ENCODE results near the gene THY1.
"Not testable (repeated sequence)": the region's sequence is repeated elsewhere in the genome, so short reads cannot be mapped to it uniquely, and the experiment has no call there.

Gene THY1

DNA sequence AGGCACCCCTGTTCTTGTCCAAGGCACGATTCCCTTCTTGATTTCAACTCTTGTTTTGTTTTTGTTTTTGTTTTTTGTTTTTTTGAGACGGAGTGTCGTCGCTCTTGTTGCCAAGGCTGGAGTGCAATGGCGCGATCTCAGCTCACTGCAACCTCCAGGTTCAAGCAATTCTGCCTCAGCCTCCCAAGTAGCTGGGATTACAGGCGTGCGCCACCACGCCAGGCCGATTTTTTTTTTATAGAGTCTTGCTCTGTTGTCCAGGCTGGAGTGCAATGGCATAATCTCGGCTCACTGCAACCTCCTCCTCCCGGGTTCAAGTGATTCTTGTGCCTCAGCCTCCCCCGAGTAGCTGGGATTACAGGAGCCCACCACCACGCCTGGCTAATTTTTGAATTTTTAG lies 40.5 kb downstream of the THY1 start:
- DNase-seq (ENCODE audit: low read depth in 2 of 2): not testable (repeated sequence)

DNA sequence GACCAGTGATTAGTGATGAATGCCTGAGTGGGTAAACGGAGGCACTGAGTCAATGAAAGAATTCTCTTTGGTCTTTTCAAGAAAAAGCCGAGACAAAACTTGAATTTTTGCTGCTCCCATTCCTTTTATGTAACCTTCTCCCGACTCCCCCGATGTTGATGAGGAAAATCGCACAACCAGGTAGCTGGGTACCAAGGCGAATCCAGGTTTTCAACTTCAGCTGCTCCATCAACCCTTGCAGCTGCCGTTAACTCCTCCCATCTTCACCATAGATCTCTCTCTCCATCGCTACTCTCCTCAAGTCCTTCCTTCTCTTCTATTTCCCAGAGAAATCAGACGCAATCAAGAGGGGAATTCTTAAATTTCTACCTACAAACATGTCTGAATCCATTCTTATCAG lies 40.9 kb downstream of the THY1 start:
- no peak for DNase-seq (ENCODE audit: low read depth in 2 of 2)

DNA sequence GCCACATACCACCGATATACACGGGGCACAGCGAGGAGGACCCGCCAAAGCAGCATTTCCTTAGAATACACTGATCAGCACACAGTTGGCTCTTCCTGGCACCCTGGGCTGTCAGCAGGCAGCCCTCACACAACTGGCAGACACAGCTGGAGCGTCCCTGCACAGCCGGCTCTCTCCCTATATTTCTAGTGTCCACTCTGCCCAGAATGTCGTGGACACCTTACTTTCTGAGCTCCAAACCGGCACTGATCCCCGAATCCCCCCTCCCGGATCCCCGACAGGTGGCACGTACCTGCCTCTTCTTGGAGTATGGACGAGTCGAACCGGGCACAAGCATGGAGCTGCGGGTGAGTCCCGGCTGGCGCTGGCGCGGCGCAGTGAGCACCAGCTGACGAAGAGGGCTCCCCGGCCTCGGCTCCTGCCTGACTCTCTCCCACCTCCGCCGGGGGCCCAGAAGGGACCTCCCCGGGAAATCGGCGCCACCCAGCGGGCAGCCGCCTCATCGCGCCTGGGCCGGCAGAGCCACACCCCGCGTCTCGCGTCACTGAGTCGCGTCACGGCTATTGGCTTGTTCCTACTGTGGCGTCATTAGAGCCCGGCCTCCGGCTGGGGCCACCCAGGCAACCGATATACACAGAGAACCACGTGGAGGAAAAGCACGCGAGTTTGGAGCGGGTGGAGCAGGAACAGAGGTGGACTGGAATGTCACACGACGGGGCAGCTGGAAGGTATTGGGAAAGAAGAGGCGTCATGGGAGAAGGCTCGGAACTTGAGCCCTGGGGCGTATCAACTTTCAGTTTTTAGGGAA lies 41.6 kb downstream of the THY1 start, which contains the start of gene USP2:
Gene USP2, minus strand, starts transcription at position 510 of the 808 bp plus-strand sequence. CDS start 8,210 bp downstream, outside the sequence.
- DNase-seq (ENCODE audit: low read depth in 2 of 2): peak; percentile 93 to 94

- DNase-seq (ENCODE audit: low read depth in 2 of 2): no peak
Measured at GRCh38 chr11:119380827-119381180, 42.2 kb downstream of the THY1 start.

DNA sequence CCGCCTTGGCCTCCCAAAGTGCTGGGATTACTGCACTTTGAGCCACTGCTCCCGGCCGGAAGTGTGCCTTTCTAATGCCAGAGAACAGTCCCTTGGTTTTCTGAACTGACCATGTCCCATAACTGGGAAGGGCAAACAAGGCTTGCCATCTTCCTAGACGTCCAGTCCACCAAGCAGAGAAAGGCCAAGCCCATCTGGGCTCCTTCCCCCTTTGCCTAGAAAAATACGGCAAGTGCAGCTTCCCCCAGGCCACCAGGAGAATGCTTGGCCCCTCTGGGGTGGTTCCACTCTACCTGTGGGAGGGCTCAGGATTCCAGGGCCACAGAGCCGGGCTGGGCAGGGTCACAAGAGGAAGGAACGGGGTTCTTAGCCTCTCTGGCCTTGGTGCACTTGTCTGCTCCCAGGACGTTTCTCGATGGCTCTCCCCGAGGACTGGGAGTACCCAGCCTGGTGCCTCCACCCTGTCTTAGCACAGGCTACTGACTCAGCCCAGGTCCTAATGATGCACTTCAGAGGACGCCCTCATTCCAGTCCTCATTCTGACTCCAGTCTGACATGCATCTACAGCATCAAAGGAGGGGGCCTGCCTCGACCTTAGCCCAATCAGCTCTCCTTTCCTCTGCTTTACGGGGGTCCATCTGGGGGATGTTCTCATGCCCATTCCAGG lies 42.7 kb downstream of the THY1 start:
- DNase-seq (ENCODE audit: low read depth in 2 of 2): no peak

GRCh38 chr11:119378851-119379465 lies 44.0 kb downstream of the THY1 start:
- DNase-seq (ENCODE audit: low read depth in 2 of 2): no peak

DNA sequence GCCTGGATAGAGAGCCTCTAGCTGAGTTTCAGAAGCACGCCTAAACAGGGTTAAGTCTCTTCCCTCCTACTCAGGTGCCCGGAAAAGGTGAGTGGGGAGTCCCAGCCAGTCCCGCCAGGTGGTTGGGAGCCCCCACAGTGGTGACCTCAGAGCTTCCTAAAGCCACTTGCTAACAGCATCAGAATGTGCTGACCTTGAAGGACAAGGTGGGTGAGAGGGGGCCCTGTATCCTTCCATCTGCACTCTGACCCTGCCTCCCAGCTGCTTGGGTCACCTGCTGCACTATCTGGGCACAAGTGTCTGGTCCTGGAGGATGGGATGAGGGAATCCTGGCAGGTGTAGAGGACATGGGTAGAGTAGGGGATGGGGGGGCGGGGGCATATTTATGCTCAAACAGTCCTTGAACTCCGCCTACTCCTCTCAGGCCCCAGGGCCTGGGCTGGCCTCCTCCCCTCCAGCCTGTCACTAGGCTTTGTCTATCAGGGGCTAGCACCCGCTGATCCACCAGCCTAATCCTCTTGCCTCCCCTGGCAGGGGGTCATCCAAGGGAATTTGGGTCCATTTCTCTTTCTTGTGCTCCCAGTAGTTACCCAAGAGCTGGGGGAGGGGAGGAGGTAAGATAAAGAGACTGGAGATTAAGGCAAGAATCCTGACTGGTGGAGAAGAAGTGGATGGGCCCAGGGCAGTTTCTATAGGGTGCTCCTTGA lies 44.9 kb downstream of the THY1 start:
- DNase-seq (ENCODE audit: low read depth in 2 of 2): no peak

GRCh38 chr11:119377112-119377901 lies 45.7 kb downstream of the THY1 start:
- DNase-seq (ENCODE audit: low read depth in 2 of 2): no peak

DNA sequence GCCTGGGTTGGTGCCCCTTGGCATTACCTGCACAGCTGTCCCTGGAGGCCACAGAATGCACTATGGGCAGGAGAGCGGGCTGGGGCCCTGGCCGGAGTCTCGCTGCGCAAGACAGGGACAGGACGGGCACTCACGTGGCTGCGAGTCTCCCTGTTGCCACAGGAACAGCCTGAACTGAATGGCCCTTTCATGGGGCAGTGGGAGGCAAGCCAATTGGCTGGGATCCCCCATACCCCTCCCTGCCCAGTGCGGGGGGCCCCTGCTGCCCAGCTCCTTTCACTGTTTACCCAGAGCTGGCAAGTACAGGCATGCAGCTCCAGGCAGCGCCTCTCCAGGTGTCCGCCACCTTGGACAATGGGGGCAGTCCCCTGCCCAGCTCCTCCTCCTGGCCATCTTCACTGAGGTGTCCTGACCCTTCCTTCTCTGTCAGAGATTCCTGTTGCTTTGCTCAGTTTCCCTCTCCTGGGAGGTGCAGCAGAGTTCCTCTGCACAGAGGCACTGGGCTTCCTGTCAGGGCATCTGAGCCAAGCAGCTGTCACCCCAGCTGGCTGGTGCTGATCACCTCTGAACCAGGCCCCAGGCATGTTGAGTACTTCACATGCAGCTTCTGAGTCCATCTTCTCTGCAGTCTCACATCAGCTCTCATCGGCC lies 46.6 kb downstream of the THY1 start:
- no peak for DNase-seq (ENCODE audit: low read depth in 2 of 2)

DNA sequence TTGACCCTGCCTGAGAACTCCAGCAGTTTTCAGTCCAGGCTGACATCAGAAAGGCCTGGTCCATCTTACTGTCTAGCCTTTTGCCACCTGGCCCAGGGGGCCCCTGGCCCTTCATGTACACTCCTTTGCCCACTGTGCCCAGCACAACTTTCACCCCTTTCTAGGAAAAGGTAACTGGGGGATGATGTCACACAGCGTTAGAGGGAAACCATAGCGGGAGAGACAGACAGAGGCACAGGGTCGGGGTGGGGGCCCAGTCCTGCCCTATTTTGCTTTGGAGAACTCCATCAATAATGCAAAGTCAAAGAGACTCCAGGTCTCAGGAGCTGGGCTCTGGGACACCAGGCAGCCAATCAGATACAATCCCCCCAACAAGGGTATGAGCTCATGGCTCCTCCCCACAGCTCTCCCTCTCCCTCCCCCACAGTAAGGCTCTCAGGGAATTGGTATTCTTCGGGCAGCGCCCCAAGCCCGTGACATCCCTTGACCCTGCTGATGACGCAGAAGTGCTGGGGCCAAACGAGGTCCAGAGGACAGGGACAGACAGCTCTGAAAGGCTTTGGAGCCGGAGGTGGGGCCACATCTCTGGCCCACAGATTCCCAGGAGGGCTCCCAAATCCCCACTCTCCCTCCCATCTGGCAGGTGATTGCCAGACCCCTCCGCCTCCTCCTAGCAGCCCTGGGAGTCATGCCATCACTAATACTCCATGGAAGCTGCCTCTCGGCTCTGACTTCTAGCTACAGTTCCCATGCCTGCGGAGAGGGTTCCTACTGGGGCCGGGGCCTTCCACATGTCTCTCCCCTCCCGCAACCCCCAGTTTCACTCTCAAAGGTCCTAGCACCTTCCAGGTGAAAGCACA lies 47.4 kb downstream of the THY1 start:
- no peak for DNase-seq (ENCODE audit: low read depth in 2 of 2)

DNA sequence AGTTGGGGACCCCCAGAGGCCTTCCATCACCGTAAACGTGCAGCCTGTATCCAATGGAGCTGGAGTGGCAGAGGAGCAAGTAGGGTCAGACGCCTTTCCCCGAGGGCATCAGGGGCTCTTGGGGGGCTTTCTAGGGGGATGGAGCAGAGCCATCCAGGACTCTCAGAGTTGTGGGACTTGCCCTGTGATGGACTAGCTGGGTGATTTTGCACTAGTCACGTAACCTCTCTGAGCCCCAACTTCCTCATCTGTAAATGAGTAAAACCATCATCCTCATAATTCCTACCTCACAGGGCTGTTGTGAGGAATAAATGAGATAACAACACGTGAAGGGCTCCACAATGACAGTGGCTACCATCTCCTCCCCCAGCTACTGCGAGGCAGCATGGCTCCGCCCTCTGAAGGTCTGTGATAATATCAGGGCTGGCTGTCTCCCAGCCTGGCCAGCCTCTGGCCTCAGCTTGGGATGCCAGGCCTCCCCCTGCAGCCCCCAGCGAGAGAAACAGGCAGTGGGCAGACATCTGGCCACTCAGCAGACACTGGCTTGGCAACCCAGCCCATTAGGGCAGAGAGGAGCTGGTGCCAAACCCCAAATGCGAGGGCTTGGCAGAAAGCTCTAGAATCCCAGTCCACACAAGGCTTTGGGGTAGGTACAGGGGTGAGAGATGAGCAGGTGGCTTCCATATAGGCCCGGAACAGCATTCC lies 48.2 kb downstream of the THY1 start:
- no peak for DNase-seq (ENCODE audit: low read depth in 2 of 2)

DNA sequence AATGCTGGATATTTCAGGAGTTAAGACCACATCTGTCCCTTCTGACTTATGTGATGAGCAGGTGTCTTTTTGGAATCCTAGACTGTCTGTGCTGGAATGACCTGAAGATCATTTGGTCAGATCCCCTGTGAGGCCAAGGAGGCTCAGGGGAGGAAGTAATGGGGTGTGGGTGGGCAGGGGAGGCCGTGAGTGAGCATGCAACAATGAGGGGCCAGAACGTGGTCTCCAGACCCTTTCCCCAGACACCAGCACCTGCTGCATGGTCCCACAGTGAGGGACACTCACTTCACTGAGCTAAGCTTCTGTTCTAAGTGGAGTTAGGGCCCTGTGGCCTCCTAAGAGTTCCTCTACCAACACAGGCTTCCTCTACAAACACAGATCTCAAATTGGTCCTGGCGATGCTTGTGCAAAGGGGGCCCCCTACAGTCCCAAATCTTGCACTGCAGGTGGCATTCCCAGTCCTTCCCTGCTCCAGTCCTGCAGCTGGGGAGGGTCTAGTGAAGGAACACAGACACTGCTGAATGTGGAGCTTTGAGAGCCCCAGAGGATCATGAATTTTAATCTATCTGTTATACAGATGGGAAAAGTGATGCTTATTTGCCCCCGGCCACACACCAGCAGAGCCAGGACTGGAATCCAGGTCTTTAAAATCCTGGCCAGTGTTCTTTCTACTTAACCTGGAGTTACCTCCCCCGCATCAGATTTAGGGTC lies 48.9 kb downstream of the THY1 start:
- DNase-seq (ENCODE audit: low read depth in 2 of 2): no peak

- DNase-seq (ENCODE audit: low read depth in 2 of 2): no peak
Measured at GRCh38 chr11:119373059-119373920, 49.7 kb downstream of the THY1 start.

DNA sequence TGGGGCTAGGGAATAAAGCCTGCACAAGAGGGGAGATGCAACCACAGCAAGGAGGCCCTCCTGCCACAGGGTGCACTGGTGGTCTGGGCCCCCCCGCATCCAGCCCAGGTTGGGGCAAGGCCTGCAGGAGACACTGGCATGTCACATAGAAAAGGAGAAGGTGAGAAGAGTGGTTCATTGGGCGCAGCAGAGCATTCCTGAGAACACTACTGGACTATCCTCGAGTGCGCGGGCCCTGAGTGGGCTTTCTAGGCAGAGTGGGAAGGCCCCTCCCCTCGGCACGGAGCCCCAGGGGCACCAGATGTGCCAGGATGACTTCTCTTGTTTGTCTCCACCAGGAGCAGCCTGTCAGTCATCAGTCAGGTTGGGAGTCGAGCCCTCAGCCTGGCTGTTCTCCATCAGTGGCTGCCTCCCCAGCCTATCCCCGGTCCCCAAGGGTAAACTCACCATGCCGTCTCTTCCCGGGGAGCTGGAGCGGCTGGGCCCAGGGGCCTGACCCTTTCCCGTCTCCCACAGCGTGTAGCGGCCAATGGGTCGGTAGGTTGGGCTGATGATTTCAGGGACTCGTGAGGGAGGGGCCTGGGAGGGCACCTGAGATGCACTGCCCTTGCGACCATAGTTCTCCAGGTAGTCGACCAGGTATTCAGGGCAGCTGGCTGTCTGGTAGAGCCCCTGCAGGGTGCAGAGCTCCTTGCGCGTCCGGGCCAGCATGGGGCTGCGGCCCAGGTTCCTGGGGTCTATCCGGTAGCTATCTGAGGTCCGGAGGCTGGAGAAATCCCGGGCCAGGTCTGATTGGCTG lies 50.5 kb downstream of the THY1 start:
- DNase-seq (ENCODE audit: low read depth in 2 of 2): no peak

DNA sequence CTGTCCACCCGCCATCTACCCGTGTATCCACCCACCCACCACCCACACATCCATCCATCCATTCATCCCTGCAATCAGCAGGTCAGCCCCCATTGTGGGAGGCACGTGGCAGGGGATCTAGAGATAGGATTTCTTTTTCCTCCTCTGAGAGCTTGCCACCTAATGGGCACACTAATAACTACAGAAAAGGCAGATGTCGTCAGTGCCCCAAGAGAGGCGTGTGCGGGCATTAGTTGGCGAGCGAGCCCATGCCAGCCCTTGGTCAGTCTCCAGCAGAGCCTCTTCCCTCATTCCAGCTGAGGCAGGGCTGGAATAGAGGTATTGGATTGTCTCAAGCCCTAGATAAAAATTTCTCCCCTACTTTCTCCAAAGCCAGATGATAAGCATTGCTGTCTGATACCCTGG lies 51.2 kb downstream of the THY1 start:
- no peak for DNase-seq (ENCODE audit: low read depth in 2 of 2)

GRCh38 chr11:119371067-119371601 lies 51.8 kb downstream of the THY1 start:
- no peak for DNase-seq (ENCODE audit: low read depth in 2 of 2)
